ENCODE measurements around the gene ARMC6. TPM values are rescaled to one million over a fixed set of nuclear protein-coding genes. Genes with fewer than 3 reads are reported as not detected.
"Not testable (repeated sequence)": the region's sequence is repeated elsewhere in the genome, so short reads cannot be mapped to it uniquely, and the experiment has no call there.

The ARMC6 gene
- total and polyA plus RNA-seq, 12 donors = 13.4 to 27.9 (median 16.0) TPM

DNA sequence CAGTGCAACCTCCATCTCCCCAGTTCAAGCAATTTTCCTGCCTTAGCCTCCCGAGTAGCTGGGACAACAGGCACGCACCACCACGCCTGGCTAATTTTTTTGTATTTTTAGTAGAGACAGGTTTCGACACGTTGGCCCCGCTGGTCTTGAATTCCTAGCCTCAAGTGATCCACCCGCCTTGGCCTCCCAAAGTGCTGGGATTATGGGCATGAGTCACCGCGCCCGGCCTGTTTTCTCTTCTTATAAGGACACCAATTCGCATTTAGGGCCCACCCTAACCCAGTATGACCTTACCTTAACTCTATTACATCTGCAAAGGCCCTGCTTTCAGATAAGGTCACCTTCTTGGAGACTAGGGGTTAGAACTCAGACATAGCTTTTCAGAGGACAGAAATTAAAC, 69.8 kb downstream of the ARMC6 start:
- DNase-seq (no peak), ATAC-seq (no peak)
- no peak for TF ChIP-seq CTCF (IDR thresholded peaks at IDR 0.05)
- H3K36me3 ChIP-seq = peaks cover 0 to 44% (median 0%) of the 10 kb centered on the region in 9 donors
- H3K27me3 ChIP-seq = no peaks in the 10 kb centered on the region
- H3K4me1 ChIP-seq = peaks cover 0 to 5% (median 0%) of the 10 kb centered on the region in 9 donors
- no peak overlapping the region for H3K4me3 ChIP-seq
- intact Hi-C loops (cut with DNase I) = loop anchor here in 1 of 10 donors (10.0 kb wide), 1 partner anchor 48 kb away; no protein-coding TSS in a partner anchor
- H3K9me3 ChIP-seq = no peaks in the 10 kb centered on the region
- WGBS, 2 donors = 97 to 98% methylated on average over 11 of the region's 11 CpGs
- H3K27ac ChIP-seq = no peak overlapping the region

DNA sequence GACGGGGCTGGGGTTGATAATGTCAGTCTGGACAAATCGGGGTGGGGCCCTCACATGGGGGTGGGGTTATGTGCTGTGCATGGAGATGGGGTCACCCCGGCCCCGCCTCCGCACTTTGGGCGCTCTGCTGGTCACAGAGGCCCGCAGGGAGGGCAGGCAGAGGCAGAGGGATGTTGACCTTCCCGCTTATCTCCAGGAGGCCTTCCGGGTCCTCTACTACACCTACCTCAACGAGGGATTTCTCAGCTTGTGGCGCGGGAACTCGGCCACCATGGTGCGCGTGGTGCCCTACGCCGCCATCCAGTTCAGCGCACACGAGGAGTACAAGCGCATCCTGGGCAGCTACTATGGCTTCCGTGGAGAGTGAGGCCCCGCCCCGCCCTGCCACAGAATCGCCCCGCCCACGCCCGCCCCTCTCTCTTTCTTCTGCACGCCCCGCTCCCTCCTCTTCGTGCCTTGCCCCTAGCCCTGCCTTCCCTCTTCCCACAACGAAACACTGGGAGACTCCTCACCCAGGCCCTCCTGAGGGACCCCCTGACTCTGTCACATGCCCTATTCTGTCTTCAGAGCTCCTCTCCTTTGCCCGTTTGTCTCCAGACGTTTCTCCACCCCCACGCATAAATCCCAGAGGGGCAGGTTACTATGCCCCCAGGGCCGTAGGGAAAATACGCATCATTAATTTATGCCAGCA, 72.1 kb downstream of the ARMC6 start:
- WGBS, 2 donors = 18 to 37% methylated on average over 36 of the region's 36 CpGs
- peaks cover 0 to 27% (median 0%) of the 10 kb centered on the region in 9 donors for H3K36me3 ChIP-seq
- peak; percentile 39 to 86 (median 71) for ATAC-seq
- no peaks in the 10 kb centered on the region for H3K27me3 ChIP-seq
- intact Hi-C loops (cut with DNase I) = loop anchor here in 1 of 10 donors (10.0 kb wide), 1 partner anchor 51 kb away; no protein-coding TSS in a partner anchor
- peaks cover 0 to 19% (median 0%) of the 10 kb centered on the region in 9 donors for H3K4me1 ChIP-seq
- DNase-seq = peak; percentile 52 to 58
- peak overlapping the region in 1 of 10 donors; percentile 44 for H3K27ac ChIP-seq
- H3K4me3 ChIP-seq = peak overlapping the region in 8 of 10 donors; percentile 21 to 45 (median 42)
- no peaks in the 10 kb centered on the region for H3K9me3 ChIP-seq
- no peak for TF ChIP-seq CTCF (IDR thresholded peaks at IDR 0.05)

DNA sequence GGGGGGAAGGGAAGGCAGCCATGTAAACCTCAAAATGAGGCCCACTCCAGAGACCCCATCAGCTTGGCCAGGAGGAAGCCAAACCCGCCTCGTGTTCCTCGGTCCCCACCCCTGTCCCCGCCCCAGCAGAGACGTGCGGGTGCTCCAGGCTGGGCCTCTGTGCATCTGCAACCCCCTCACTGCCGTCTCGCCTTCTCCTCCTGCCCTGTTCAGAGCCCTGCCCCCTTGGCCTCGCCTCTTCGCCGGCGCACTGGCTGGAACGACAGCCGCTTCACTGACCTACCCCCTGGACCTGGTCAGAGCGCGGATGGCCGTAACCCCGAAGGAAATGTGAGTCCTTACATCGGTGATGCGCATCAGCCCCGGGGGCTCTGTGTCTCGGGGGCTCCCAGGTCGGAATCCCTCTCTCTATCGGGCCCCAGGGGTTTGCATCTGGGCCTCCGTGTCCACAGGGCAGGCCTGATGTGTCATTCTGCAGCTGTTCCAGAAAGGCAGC, 72.7 kb downstream of the ARMC6 start:
- Histone ChIP-seq H3K27me3 (no peaks in the 10 kb centered on the region), H3K36me3 (peaks cover 0 to 21% (median 0%) of the 10 kb centered on the region in 9 donors), H3K4me1 (peaks cover 0 to 24% (median 0%) of the 10 kb centered on the region in 9 donors), H3K9me3 (no peaks in the 10 kb centered on the region), H3K27ac (peak overlapping the region in 1 of 10 donors; percentile 44), H3K4me3 (peak overlapping the region in 8 of 10 donors; percentile 21 to 45 (median 42))
- intact Hi-C loops (cut with DNase I) = loop anchor here in 1 of 10 donors (10.0 kb wide), 1 partner anchor 51 kb away; no protein-coding TSS in a partner anchor
- ATAC-seq (peak in 7 of 8 donors; percentile 20 to 47 (median 31)), DNase-seq (no peak)
- no peak for TF ChIP-seq CTCF (IDR thresholded peaks at IDR 0.05)
- WGBS, 2 donors = 39 to 54% methylated on average over 25 of the region's 25 CpGs

DNA sequence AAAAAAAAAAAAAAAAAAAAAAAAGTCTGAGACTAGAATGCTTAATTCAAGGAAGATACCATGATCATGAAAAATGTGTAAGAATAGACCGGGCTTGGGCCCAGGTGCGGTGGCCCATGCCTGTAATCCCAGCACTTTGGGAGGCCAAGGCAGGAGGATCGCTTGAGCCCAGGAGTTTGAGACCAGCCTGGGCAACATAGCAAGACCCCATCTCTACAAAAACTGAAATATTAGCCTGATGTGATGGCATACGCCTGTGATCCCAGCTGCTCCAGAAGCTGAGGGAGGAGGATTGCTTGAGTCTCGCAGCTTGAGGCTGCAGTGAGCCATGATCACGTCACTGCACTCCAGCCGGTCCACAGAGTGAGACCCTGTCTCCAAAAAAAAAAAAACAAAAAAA, 73.5 kb downstream of the ARMC6 start:
- not testable (repeated sequence) for H3K27me3 ChIP-seq, ATAC-seq, H3K27ac ChIP-seq, DNase-seq, H3K9me3 ChIP-seq, H3K4me3 ChIP-seq
- WGBS, 2 donors = 98% methylated on average over 7 of the region's 7 CpGs
- Histone ChIP-seq H3K4me1 (peaks cover 0 to 24% (median 0%) of the 10 kb centered on the region in 9 donors), H3K36me3 (peaks cover 0 to 15% (median 0%) of the 10 kb centered on the region in 9 donors)
- intact Hi-C loops (cut with DNase I) = loop anchor here in 1 of 10 donors (10.0 kb wide), 1 partner anchor 52 kb away; no protein-coding TSS in a partner anchor
